Measurements from ENCODE around the gene EPS8L3.
"Not testable (repeated sequence)": the region's sequence is repeated elsewhere in the genome, so short reads cannot be mapped to it uniquely, and the experiment has no call there.

The EPS8L3 gene

DNA sequence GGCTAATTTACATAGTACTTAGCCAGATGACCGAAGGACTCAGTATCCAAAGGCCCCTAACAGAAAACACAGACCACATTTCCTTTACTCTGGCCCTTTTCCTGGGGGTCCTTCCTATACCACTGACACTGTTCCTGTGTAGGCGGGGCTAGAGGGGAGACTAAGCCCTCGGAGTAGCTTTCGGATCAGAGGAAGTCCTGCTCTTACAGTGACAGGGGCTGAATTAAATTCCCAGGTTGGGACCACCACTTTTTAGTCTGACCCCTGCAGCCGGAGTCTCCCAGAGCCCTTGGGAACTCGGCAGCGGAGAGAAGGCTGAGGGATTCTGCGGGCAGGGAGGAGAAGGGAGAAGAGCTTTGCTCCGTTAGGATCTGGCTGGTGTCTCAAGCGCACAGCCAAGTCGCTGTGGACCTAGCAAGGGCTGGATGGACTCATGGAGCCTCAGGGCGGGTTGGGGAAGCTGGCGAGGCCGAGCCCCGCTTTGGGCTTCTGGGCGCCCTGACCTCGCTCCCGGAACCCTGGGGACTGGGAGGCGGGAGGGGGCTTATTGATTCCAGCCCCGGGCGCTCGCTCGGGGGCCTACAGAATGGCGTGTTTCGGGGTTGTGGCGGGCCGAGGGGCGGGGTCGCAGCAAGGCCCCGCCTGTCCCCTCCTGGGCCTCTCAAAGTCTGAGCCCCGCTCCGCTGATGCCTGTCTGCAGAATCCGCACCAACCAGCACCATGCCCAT is 52.0 kb downstream of the EPS8L3 start, which contains the start of gene GSTM5:
TSS of gene GSTM5 (plus strand) at position 659 of the 728 bp plus-strand sequence. CDS start at position 721, 62 bp downstream.
- not testable (repeated sequence) for DNase-seq (ENCODE audit: low read depth in 2 of 2)

- not testable (repeated sequence) for DNase-seq (ENCODE audit: low read depth in 2 of 2)
Observed at GRCh38 chr1:109709822-109710221, 53.9 kb downstream of the EPS8L3 start.

GRCh38 chr1:109708949-109709348 is 54.8 kb downstream of the EPS8L3 start:
- not testable (repeated sequence) for DNase-seq (ENCODE audit: low read depth in 2 of 2)

GRCh38 chr1:109705411-109705810 is 58.3 kb downstream of the EPS8L3 start:
- DNase-seq (ENCODE audit: low read depth in 2 of 2), result no peak

- DNase-seq (ENCODE audit: low read depth in 2 of 2), result no peak
Observed at GRCh38 chr1:109704173-109704572, 59.5 kb downstream of the EPS8L3 start.

GRCh38 chr1:109702940-109703339 is 60.8 kb downstream of the EPS8L3 start:
- DNase-seq (ENCODE audit: low read depth in 2 of 2), result not testable (repeated sequence)

Data from fibroblast of skin of left quadriceps (primary cell).